GM20000 (cell line): ENCODE measurements around the gene CIROP.
"Not testable (repeated sequence)": the region's sequence is repeated elsewhere in the genome, so short reads cannot be mapped to it uniquely, and the experiment has no call there.

ENCODE experiments used
- DNase-seq: peaks from one replicate; pipeline ENCODE4 v3.0.0; 2012; ENCODE audit warnings: low spot score
- TF ChIP-seq, protein P1 (sequence below): IDR thresholded peaks from 2 replicates; pipeline ENCODE4 v1.5.1; 2012; ENCODE audit warnings: mild to moderate bottlenecking, control low read depth; ENCODE audit errors: extremely low read depth, missing control alignments

The CIROP gene

DNA sequence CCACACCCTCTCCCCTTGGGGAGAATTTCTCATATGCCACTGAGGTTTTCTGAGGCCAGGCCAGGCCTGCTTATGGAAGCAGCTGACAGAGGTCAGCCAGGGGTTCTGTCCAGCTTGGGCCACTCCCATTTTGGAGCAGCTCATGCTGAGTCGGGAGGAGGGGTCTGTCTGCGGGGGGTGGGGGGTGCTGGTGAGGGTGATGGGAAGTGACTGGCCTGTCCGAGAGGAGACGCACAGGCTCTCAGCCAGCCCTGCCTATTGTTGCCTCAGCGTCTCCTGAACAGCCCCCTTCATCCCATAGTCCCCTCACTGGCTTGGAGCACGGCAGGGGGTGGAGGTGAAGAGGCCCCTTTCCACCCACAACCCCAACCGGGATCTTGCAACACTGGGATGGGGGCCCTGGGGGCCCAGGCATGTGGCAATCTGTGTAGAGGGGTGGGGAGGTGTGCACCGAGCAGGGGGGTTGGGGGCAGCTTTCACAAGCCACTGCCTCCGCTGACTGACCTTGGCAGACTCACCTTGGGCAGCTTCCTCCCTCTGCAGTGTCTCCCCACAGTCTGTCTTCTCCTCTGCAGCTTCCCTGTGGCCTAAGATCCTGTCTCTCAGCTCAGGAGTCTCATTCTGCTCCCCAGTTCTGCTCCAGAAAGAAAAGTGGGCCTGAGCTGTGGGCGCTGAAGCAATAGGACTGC is 8.8 kb upstream of the CIROP start:
- DNase-seq: no peak
- TF ChIP-seq, protein P1, sequence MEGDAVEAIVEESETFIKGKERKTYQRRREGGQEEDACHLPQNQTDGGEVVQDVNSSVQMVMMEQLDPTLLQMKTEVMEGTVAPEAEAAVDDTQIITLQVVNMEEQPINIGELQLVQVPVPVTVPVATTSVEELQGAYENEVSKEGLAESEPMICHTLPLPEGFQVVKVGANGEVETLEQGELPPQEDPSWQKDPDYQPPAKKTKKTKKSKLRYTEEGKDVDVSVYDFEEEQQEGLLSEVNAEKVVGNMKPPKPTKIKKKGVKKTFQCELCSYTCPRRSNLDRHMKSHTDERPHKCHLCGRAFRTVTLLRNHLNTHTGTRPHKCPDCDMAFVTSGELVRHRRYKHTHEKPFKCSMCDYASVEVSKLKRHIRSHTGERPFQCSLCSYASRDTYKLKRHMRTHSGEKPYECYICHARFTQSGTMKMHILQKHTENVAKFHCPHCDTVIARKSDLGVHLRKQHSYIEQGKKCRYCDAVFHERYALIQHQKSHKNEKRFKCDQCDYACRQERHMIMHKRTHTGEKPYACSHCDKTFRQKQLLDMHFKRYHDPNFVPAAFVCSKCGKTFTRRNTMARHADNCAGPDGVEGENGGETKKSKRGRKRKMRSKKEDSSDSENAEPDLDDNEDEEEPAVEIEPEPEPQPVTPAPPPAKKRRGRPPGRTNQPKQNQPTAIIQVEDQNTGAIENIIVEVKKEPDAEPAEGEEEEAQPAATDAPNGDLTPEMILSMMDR: no peak

DNA sequence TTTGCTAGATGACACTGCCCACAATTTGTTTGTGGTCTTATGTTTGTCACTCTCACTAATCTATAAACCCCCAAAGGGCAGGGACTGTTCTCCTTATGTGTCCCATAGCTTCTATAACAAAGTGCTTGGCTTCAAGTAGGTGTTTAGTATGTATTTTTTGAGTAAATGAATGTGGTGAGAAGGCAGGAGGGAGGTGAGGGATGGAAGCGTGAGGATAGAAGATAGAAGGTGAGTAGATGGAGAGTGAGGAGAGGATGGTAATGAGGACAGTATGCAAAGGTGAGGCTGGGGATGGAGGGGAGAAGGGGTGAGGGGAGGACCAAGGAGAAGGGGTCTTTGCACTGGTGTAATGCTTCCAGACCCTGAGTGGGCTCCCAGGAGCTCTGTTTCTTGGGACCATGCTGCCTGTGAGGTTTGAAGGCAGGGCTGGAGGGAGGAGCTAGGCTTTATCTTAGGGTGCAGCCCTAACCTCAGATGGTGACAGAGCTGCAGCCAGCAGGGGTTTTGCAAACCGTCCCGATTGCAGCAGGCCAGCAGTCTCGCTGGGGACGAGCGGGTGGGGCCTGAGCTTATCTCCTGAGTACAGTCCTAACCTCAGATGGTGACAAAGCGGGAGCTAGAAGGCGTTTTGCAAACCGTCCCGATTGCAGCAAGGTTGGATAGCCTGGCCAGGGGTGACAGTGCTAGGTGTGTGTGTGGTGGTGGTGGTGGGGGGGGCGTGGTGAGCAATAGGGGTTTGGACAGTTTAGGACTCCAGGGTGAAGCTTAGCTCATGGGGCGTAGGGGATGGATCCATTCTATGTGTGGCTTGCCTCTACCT is 7.8 kb upstream of the CIROP start:
- DNase-seq: no peak
- TF ChIP-seq, protein P1: no peak

DNA sequence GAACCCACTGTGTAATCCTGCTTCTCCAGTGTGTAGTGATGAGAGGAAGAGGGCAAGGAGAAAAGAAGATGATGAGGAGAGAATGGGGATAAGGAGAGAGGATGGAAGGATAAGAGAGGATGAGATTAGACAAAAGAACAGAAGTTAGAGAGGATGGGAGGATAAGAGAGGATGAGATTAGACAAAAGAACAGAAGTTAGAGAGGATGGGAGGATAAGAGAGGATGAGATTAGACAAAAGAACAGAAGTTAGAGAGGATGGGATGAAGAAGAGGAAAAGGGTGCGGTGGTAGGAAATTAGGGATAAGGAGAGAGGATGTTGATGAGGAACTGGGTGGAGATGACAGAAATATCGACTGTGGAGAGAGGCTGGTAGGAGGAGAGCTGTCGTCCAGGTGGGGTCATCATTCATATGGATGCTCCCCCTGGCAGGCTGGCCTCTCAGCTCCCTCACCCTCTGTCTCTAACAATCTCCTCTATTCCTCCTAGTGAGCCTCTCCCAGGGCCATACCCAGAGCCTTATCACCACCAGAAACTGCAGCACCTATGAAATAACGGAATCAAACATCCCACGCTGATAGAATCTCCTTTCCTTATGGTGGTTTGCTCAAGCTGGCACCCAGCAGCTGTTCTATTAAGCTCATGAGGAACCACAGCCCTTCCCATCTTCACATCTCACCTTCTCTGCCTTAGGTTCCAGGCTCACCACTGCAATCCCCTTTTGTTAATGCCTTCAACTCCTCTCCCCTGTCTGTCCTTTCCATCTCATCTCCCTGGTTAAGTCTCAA is 6.0 kb upstream of the CIROP start:
- DNase-seq: peak; percentile 4
- TF ChIP-seq, protein P1: no peak

DNA sequence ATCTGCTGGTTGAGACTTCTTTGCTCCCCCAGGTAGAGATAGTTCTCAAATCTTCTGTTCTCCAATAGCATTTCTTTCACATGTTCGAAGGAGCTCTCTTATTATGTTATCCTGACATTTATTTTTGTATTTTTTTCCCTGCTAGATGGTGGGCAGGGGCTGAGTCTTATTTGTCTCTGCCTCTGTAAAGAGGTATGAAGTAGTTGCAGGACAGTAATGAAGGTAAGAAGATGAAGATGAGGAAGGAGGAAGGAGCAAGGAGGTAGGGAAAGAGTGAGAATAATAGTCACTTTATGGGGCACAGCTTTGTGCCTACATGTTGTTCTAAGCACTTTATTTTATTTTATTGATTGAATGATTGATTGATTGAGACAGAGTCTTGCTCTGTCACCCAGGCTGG is 5.0 kb upstream of the CIROP start:
- peak; percentile 5 for DNase-seq

DNA sequence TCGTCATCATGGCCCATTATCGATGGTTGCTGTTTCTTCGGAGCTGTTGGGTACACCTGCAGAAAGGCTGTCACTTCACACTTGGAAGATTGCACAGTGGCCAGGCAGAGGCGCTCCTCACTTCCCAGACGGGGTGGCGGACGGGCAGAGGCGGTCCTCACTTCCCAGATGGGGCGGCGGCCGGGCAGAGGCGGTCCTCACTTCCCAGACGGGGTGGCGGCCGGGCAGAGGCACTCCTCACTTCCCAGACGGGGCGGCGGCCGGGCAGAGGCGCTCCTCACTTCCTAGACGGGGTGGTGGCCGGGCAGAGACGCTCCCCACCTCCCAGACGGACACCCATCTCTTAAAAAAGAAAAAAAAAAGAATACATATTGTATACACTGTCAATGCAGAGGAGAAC is 3.4 kb upstream of the CIROP start:
- DNase-seq: not testable (repeated sequence)

More for the DNA sequence above, 5.0 kb upstream of the CIROP start:
- TF ChIP-seq, protein P1: no peak

DNA sequence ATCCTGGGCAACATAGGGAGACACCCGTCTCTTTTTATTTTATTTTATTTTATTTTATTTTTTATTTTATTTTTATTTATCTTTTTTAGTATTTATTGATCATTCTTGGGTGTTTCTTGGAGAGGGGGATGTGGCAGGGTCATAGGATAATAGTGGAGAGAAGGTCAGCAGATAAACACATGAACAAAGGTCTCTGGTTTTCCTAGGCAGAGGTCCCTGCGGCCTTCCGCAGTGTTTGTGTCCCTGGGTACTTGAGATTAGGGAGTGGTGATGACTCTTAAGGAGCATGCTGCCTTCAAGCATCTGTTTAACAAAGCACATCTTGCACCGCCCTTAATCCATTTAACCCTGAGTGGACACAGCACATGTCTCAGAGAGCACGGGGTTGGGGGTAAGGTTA is 2.8 kb upstream of the CIROP start:
- DNase-seq: not testable (repeated sequence)

DNA sequence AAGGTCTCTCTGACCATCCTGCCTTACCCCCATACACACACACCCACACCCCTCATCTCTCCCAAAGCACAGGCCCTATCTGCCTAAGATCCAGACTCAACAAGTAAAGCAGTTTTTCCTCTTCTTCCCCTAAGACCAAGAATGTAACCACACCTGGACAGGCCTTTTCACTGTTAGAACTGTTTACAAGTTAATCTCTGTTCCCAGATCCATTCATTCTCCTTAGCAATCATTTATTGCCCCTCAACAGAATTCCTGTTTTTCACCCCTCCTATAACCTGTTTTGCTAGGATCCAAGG is 1.9 kb upstream of the CIROP start:
- TF ChIP-seq, protein P1: no peak
- DNase-seq: no peak

DNA sequence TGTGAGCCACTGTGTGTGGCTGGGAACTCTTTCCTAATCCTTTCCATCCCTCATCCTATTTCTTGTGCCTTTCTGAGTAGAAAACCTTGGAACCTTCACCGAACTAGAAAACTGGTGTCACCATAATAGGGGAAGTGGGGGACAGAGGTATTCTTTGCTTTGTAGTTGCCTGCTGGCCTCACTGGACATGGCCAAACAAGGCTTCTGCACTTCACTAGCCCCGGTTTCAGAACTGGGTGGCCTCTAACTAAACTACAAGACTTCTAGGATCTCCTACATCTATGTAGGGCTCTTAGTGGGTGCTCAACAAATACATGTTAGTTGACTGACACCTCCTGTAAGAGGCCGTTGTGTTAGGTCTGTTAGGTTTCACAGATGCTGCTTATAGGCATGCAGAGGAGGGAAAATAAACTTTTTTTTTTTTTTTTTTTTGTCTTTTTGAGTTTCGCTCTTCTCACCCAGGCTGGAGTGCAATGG is 597 bp upstream of the CIROP start:
- TF ChIP-seq, protein P1: no peak
- peak; percentile 3 for DNase-seq
